Measurements from ENCODE around the gene NEGR1. TPM values are rescaled to one million over a fixed set of nuclear protein-coding genes. Genes with fewer than 3 reads are reported as not detected.

The NEGR1 gene
- polyA plus RNA-seq, 1 donor from 2014 or later: 47.4 TPM

DNA sequence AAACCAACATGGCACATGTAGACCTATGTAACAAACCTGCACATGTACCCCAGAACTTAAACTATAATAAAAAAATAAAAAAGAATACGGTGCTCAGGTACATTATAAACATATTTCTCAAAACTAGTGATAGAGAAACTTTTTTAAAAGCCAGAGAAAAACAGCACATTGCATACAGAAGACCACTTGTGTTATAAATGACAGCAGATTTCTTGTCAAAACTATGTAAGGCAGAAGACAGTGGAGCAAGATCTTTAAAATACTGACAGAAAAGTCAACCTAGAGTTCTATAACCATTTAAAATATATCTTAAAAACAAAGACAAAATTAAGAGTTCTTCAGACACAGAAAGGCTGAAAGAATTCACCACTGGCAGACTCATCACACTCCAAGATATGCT is 144.7 kb downstream of the NEGR1 start:
- no peaks in the 10 kb centered on the region for H3K27me3 ChIP-seq (ENCODE audit: insufficient read depth, low read depth, low read length)
- no peaks in the 10 kb centered on the region for H3K79me2 ChIP-seq (replicated peaks; ENCODE audit: insufficient read depth, low read length)
- H3F3A ChIP-seq (ENCODE audit: insufficient read depth, low read length, poor library complexity, severe bottlenecking): no peaks in the 10 kb centered on the region
- H3K9me3 ChIP-seq (ENCODE audit: low read length): no peaks in the 10 kb centered on the region
- H3K27ac ChIP-seq (ENCODE audit: low read length): no peak overlapping the region
- H4K20me1 ChIP-seq (ENCODE audit: insufficient read depth): no peaks in the 10 kb centered on the region
- no peak for TF ChIP-seq POLR2AphosphoS5 (IDR thresholded peaks at IDR 0.05)
- TF ChIP-seq RAD21 (conservative IDR thresholded peaks at IDR 0.05): no peak
- TF ChIP-seq EP300 (conservative IDR thresholded peaks at IDR 0.05; ENCODE audit: poor library complexity, severe bottlenecking): no peak
- no peak for TF ChIP-seq EZH2 (IDR thresholded peaks at IDR 0.05; ENCODE audit: borderline replicate concordance, insufficient read depth, low read length, poor library complexity, severe bottlenecking)
- no peak for TF ChIP-seq MXI1 (conservative IDR thresholded peaks at IDR 0.05; ENCODE audit: poor library complexity, severe bottlenecking)
- no peak for TF ChIP-seq SMC3 (conservative IDR thresholded peaks at IDR 0.05; ENCODE audit: poor library complexity)
- TF ChIP-seq, protein P1, sequence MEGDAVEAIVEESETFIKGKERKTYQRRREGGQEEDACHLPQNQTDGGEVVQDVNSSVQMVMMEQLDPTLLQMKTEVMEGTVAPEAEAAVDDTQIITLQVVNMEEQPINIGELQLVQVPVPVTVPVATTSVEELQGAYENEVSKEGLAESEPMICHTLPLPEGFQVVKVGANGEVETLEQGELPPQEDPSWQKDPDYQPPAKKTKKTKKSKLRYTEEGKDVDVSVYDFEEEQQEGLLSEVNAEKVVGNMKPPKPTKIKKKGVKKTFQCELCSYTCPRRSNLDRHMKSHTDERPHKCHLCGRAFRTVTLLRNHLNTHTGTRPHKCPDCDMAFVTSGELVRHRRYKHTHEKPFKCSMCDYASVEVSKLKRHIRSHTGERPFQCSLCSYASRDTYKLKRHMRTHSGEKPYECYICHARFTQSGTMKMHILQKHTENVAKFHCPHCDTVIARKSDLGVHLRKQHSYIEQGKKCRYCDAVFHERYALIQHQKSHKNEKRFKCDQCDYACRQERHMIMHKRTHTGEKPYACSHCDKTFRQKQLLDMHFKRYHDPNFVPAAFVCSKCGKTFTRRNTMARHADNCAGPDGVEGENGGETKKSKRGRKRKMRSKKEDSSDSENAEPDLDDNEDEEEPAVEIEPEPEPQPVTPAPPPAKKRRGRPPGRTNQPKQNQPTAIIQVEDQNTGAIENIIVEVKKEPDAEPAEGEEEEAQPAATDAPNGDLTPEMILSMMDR (IDR thresholded peaks at IDR 0.05; ENCODE audit: poor library complexity, severe bottlenecking): no peak
- no peaks in the 10 kb centered on the region for H3K9me2 ChIP-seq (ENCODE audit: insufficient read depth, low read length)
- no peak overlapping the region for H3K9ac ChIP-seq (ENCODE audit: low read length)
- no peak overlapping the region for H3K4me3 ChIP-seq (ENCODE audit: low read length)
- H3K36me3 ChIP-seq (ENCODE audit: insufficient read depth, low read length): no peaks in the 10 kb centered on the region
- no peak overlapping the region for H3K4me2 ChIP-seq (ENCODE audit: low read length)
- no peak overlapping the region for H2AFZ ChIP-seq (ENCODE audit: low read depth, low read length)

DNA sequence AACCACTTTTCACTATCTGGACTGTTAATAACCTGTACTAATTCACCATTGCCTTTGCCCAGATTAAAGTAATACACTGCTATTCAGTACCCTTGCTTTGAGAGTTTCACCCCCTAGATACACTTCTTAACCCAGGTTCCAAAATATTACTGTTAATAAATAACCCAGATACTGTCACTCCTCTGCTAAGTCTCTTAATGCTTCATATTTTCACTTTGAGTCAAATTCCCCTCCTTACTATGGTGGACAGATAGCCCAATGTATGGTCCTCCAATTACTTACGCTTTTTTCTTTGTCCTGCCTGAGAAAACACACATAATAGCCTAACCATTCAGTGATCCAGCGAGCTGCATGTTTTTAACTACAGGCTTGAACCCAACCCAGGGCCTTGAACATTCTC is 152.5 kb downstream of the NEGR1 start:
- H2AFZ ChIP-seq (ENCODE audit: low read depth, low read length): no peak overlapping the region
- H3K27me3 ChIP-seq (ENCODE audit: insufficient read depth, low read depth, low read length): no peaks in the 10 kb centered on the region
- no peak overlapping the region for H3K27ac ChIP-seq (ENCODE audit: low read length)
- H3K9ac ChIP-seq (ENCODE audit: low read length): no peak overlapping the region
- TF ChIP-seq RAD21 (conservative IDR thresholded peaks at IDR 0.05): no peak
- TF ChIP-seq POLR2AphosphoS5 (IDR thresholded peaks at IDR 0.05): no peak
- TF ChIP-seq, protein P1 (IDR thresholded peaks at IDR 0.05; ENCODE audit: poor library complexity, severe bottlenecking): no peak
- TF ChIP-seq, protein P2, sequence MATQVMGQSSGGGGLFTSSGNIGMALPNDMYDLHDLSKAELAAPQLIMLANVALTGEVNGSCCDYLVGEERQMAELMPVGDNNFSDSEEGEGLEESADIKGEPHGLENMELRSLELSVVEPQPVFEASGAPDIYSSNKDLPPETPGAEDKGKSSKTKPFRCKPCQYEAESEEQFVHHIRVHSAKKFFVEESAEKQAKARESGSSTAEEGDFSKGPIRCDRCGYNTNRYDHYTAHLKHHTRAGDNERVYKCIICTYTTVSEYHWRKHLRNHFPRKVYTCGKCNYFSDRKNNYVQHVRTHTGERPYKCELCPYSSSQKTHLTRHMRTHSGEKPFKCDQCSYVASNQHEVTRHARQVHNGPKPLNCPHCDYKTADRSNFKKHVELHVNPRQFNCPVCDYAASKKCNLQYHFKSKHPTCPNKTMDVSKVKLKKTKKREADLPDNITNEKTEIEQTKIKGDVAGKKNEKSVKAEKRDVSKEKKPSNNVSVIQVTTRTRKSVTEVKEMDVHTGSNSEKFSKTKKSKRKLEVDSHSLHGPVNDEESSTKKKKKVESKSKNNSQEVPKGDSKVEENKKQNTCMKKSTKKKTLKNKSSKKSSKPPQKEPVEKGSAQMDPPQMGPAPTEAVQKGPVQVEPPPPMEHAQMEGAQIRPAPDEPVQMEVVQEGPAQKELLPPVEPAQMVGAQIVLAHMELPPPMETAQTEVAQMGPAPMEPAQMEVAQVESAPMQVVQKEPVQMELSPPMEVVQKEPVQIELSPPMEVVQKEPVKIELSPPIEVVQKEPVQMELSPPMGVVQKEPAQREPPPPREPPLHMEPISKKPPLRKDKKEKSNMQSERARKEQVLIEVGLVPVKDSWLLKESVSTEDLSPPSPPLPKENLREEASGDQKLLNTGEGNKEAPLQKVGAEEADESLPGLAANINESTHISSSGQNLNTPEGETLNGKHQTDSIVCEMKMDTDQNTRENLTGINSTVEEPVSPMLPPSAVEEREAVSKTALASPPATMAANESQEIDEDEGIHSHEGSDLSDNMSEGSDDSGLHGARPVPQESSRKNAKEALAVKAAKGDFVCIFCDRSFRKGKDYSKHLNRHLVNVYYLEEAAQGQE (IDR thresholded peaks at IDR 0.05; ENCODE audit: borderline replicate concordance): no peak
- no peak for TF ChIP-seq SMC3 (conservative IDR thresholded peaks at IDR 0.05; ENCODE audit: poor library complexity)
- no peaks in the 10 kb centered on the region for H3K36me3 ChIP-seq (ENCODE audit: insufficient read depth, low read length)
- no peaks in the 10 kb centered on the region for H3K79me2 ChIP-seq (replicated peaks; ENCODE audit: insufficient read depth, low read length)
- H3K9me2 ChIP-seq (ENCODE audit: insufficient read depth, low read length): no peaks in the 10 kb centered on the region
- no peak overlapping the region for H3K4me3 ChIP-seq (ENCODE audit: low read length)
- no peaks in the 10 kb centered on the region for H3F3A ChIP-seq (ENCODE audit: insufficient read depth, low read length, poor library complexity, severe bottlenecking)
- H3K9me3 ChIP-seq (ENCODE audit: low read length): no peaks in the 10 kb centered on the region
- H3K4me2 ChIP-seq (ENCODE audit: low read length): no peak overlapping the region
- no peaks in the 10 kb centered on the region for H4K20me1 ChIP-seq (ENCODE audit: insufficient read depth)
